ENCODE measurements around the gene GRID1.

DNA sequence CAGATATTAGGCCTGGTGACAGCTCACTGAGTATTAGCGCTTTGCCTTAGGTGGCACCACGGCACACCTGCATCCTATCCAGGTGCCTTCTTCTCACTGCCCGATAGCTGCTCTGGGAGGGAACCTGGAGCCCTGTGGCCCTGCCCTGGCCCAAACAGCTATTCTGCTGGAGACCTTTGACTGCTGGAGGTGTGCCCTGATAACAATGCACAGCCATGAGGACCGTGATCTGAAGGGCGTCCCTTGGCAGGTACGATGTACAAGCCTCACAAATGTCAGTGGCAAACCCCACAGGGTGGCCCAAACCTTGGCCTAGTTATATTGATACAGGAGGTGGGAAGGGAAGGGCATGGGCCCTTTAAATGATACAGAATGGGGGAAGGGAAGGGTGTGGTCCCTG lies 259.5 kb downstream of the GRID1 start:
- TF ChIP-seq POLR2A (IDR thresholded peaks at IDR 0.05): no peak
- TF ChIP-seq, protein P1, sequence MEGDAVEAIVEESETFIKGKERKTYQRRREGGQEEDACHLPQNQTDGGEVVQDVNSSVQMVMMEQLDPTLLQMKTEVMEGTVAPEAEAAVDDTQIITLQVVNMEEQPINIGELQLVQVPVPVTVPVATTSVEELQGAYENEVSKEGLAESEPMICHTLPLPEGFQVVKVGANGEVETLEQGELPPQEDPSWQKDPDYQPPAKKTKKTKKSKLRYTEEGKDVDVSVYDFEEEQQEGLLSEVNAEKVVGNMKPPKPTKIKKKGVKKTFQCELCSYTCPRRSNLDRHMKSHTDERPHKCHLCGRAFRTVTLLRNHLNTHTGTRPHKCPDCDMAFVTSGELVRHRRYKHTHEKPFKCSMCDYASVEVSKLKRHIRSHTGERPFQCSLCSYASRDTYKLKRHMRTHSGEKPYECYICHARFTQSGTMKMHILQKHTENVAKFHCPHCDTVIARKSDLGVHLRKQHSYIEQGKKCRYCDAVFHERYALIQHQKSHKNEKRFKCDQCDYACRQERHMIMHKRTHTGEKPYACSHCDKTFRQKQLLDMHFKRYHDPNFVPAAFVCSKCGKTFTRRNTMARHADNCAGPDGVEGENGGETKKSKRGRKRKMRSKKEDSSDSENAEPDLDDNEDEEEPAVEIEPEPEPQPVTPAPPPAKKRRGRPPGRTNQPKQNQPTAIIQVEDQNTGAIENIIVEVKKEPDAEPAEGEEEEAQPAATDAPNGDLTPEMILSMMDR (IDR thresholded peaks at IDR 0.05): no peak

Data from Peyer's patch (tissue), 4 donors.